Lower leg skin (tissue), 3 donors: Measurements from ENCODE around the gene CNOT1.

Source experiments
- POLR2A ChIP-seq, 2 donors: fragments of 450-650 bp; IDR thresholded peaks; one replicate each; pipeline ENCODE4 v1.6.1; 2016 to 2017; ENCODE audit warnings: antibody characterized with exemption in 2 of 2, mild to moderate bottlenecking in 1 of 2, moderate library complexity in 1 of 2
- TF ChIP-seq, protein P1 (sequence below), 3 donors: fragments of 450-650 bp; IDR thresholded peaks; one replicate each; pipeline ENCODE4 v1.5.1; 2016; ENCODE audit warnings: antibody characterized with exemption in 3 of 3, mild to moderate bottlenecking in 3 of 3, moderate library complexity in 2 of 3

DNA sequence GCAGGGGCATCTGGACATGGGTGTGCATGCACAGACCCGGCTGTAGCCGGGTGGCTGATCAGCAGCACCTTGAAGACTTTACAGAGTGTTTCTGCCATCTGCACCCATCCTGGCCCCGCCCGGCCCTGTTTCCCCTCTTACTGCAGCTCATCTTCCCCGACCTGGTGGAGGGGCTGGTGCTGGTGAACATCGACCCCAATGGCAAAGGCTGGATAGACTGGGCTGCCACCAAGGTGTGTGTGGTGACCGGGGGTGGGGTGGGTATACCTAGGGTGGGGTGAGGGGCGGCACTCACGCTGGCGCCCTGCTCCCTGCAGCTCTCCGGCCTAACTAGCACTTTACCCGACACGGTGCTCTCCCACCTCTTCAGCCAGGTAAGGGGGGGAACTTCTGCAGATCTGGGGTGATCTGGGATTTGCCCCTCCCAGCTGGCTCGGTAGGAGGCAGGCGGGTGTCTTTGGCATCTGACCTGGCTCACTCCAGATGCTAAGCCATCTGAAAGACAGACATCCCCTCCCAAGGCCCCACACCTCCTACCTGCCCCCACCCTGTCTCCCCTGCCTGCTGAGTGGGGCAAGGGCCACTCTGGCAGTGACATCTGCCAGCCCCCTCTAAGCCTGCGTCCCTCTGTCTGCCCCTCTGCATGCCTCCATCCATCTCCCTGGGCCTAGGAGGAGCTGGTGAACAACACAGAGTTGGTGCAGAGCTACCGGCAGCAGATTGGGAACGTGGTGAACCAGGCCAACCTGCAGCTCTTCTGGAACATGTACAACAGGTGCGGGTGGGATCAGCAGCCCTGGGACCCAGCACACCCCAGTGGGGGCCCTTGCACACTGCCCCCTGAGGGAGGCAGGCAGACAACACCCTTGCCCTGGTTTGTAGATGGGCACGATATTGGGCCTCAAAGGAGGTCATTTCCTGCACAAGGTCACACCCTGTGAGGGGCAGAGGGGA, 123.1 kb downstream of the CNOT1 start:
- TF ChIP-seq POLR2A (IDR thresholded peaks at IDR 0.05): no peak
- TF ChIP-seq, protein P1, sequence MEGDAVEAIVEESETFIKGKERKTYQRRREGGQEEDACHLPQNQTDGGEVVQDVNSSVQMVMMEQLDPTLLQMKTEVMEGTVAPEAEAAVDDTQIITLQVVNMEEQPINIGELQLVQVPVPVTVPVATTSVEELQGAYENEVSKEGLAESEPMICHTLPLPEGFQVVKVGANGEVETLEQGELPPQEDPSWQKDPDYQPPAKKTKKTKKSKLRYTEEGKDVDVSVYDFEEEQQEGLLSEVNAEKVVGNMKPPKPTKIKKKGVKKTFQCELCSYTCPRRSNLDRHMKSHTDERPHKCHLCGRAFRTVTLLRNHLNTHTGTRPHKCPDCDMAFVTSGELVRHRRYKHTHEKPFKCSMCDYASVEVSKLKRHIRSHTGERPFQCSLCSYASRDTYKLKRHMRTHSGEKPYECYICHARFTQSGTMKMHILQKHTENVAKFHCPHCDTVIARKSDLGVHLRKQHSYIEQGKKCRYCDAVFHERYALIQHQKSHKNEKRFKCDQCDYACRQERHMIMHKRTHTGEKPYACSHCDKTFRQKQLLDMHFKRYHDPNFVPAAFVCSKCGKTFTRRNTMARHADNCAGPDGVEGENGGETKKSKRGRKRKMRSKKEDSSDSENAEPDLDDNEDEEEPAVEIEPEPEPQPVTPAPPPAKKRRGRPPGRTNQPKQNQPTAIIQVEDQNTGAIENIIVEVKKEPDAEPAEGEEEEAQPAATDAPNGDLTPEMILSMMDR (IDR thresholded peaks at IDR 0.05): no peak
